Stimulated activated naive B cell treated with anti-CD40 and anti-IgM and Interleukin-4, amounts not matched to agents 10 μg/mL and 1 μg/mL and 100 μg/mL, for 72 hours (primary cell): ENCODE measurements around the gene GTF3A.

ENCODE experiments used
- ATAC-seq, 2 donors: fragments of 150-1000 bp; cut with Tn5 transposase; replicated peaks; 2 replicates each; pipeline ENCODE4 v1.10.0; 2021; ENCODE audit warnings: moderate library complexity in 1 of 2
- DNase-seq: peaks from one replicate; pipeline ENCODE4 v3.0.0; 2021
- H3K27ac Mint-ChIP-seq: one replicate; pipeline ENCODE4 v1.8.0; 2022; ENCODE audit warnings: mild to moderate bottlenecking, mixed read lengths
- H3K27me3 Mint-ChIP-seq, 2 donors: one replicate each; pipeline ENCODE4 v1.8.0; 2022; ENCODE audit warnings: mixed read lengths in 2 of 2
- H3K36me3 Mint-ChIP-seq, 2 donors: one replicate each; pipeline ENCODE4 v1.8.0; 2022; ENCODE audit warnings: mixed read lengths in 2 of 2, mild to moderate bottlenecking in 1 of 2
- H3K4me1 Mint-ChIP-seq, 2 donors: one replicate each; pipeline ENCODE4 v1.8.0; 2022; ENCODE audit warnings: mixed read lengths in 2 of 2, mild to moderate bottlenecking in 1 of 2
- H3K4me3 Mint-ChIP-seq, 2 donors: one replicate each; pipeline ENCODE4 v1.8.0; 2022; ENCODE audit warnings: mild to moderate bottlenecking in 2 of 2, mixed read lengths in 2 of 2, moderate library complexity in 1 of 2
- H3K9me3 Mint-ChIP-seq, 2 donors: one replicate each; pipeline ENCODE4 v1.8.0; 2022; ENCODE audit warnings: mixed read lengths in 2 of 2, mild to moderate bottlenecking in 1 of 2

The GTF3A gene

DNA sequence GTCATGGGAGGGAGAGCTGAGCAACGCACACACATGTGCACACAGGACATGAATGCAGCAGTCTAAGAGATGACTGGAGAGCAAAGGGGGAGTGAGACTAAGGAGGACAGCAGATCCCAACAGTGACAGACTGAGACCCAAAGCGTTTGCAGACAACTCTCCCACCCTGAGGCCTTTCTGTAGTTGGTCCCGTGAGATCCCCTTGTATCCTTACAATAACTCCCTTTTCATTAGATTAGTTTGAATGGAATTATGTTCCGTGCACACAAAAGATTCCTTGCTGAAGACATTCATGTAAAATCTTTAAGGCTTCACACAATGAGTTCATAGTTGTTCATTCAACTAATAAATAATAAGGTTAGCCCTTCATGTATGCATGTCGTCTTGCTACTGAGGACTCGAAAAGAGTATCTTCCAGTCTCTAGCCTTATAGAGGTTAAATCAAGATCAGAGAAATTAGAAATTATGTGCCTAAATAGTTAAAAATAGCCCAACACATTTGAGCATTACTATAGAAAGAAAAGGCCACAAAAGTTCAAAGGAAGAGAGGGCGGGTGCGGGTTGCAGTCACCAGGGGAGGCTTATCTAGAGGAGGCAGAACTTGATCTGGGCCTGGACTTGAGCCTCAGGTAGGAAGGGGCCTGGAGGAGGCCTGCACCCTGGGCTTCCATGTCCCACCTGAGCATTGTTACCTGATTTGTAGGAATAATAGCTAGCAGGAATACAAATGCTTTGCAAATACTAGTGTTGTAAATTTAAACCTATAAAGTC is 3.1 kb upstream of the GTF3A start:
- peaks cover 0 to 2% of the 10 kb centered on the region in 2 donors for H3K9me3 Mint-ChIP-seq
- no peak for DNase-seq
- no peak overlapping the region for H3K27ac Mint-ChIP-seq
- no peaks in the 10 kb centered on the region for H3K27me3 Mint-ChIP-seq
- H3K4me1 Mint-ChIP-seq = peaks cover 11 to 14% of the 10 kb centered on the region in 2 donors
- no peak for ATAC-seq
- H3K4me3 Mint-ChIP-seq = no peak overlapping the region
- H3K36me3 Mint-ChIP-seq = peaks cover 2 to 10% of the 10 kb centered on the region in 2 donors

- peaks cover 14 to 28% of the 10 kb centered on the region in 2 donors for H3K36me3 Mint-ChIP-seq
- H3K9me3 Mint-ChIP-seq = peaks cover 0 to 2% of the 10 kb centered on the region in 2 donors
Measured at GRCh38 chr13:27423333-27423732, 1.1 kb upstream of the GTF3A start.

GRCh38 chr13:27425158-27425917 is 919 bp downstream of the GTF3A start:
- peak overlapping the region; percentile 90 for H3K27ac Mint-ChIP-seq
- peaks cover 17 to 33% of the 10 kb centered on the region in 2 donors for H3K36me3 Mint-ChIP-seq
- ATAC-seq (peak; percentile 3 to 4), DNase-seq (no peak)
- H3K4me1 Mint-ChIP-seq = peaks cover 27 to 36% of the 10 kb centered on the region in 2 donors
- H3K9me3 Mint-ChIP-seq = no peaks in the 10 kb centered on the region
- no peaks in the 10 kb centered on the region for H3K27me3 Mint-ChIP-seq
- H3K4me3 Mint-ChIP-seq = peak overlapping the region; percentile 82 to 89

More at GRCh38 chr13:27423333-27423732, 1.1 kb upstream of the GTF3A start:
- DNase-seq (no peak), ATAC-seq (no peak)
- no peaks in the 10 kb centered on the region for H3K27me3 Mint-ChIP-seq
- H3K4me3 Mint-ChIP-seq = peak overlapping the region; percentile 14 to 50
- peak overlapping the region; percentile 22 for H3K27ac Mint-ChIP-seq
- H3K4me1 Mint-ChIP-seq = peaks cover 26 to 34% of the 10 kb centered on the region in 2 donors

- ATAC-seq (peak; percentile 81 to 82), DNase-seq (peak; percentile 67)
- Mint-ChIP-seq H3K4me3 (peak overlapping the region; percentile 82 to 89), H3K9me3 (no peaks in the 10 kb centered on the region), H3K27me3 (no peaks in the 10 kb centered on the region), H3K27ac (peak overlapping the region; percentile 90), H3K4me1 (peaks cover 27 to 40% of the 10 kb centered on the region in 2 donors), H3K36me3 (peaks cover 24 to 40% of the 10 kb centered on the region in 2 donors)
Measured at GRCh38 chr13:27425918-27426630, 1.7 kb downstream of the GTF3A start.

DNA sequence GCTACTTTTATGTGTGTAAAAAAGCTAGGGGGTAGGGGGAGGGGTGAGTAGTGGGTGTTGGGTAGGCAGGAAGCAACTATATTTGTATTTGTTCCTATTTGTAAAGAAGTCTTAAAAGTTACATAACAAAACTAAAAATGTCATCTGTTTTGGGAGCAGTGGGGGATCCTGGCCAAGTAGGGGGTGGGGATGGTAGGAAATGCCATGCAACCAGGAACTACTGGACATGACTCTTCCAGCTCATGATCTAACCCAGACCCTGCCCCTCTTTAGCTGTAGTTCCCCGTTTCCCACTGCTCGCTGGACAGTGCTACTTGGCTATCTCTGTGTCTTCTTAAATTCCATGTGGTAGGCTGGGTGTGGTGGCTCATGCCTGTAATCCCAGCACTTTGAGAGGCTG is 3.2 kb downstream of the GTF3A start:
- Mint-ChIP-seq H3K27me3 (no peaks in the 10 kb centered on the region), H3K4me3 (no peak overlapping the region), H3K4me1 (peaks cover 28 to 41% of the 10 kb centered on the region in 2 donors), H3K9me3 (no peaks in the 10 kb centered on the region), H3K36me3 (peaks cover 31 to 52% of the 10 kb centered on the region in 2 donors), H3K27ac (peak overlapping the region; percentile 31)
- ATAC-seq (no peak), DNase-seq (no peak)

- DNase-seq (no peak), ATAC-seq (no peak)
- H3K4me3 Mint-ChIP-seq = no peak overlapping the region
- peak overlapping the region; percentile 90 for H3K27ac Mint-ChIP-seq
- H3K27me3 Mint-ChIP-seq = no peaks in the 10 kb centered on the region
- no peaks in the 10 kb centered on the region for H3K9me3 Mint-ChIP-seq
- peaks cover 31 to 55% of the 10 kb centered on the region in 2 donors for H3K36me3 Mint-ChIP-seq
- H3K4me1 Mint-ChIP-seq = peaks cover 28 to 41% of the 10 kb centered on the region in 2 donors
Measured at GRCh38 chr13:27428160-27428559, 3.7 kb downstream of the GTF3A start.

GRCh38 chr13:27432180-27432579 is 7.8 kb downstream of the GTF3A start:
- no peaks in the 10 kb centered on the region for H3K27me3 Mint-ChIP-seq
- no peak overlapping the region for H3K27ac Mint-ChIP-seq
- DNase-seq (no peak), ATAC-seq (no peak)
- peaks cover 30 to 53% of the 10 kb centered on the region in 2 donors for H3K36me3 Mint-ChIP-seq
- peaks cover 13 to 29% of the 10 kb centered on the region in 2 donors for H3K4me1 Mint-ChIP-seq
- H3K9me3 Mint-ChIP-seq = peaks cover 0 to 4% of the 10 kb centered on the region in 2 donors
- H3K4me3 Mint-ChIP-seq = no peak overlapping the region

GRCh38 chr13:27432611-27433210 is 8.3 kb downstream of the GTF3A start:
- ATAC-seq = no peak
- Mint-ChIP-seq H3K36me3 (peaks cover 34 to 55% of the 10 kb centered on the region in 2 donors), H3K4me3 (no peak overlapping the region)

DNA sequence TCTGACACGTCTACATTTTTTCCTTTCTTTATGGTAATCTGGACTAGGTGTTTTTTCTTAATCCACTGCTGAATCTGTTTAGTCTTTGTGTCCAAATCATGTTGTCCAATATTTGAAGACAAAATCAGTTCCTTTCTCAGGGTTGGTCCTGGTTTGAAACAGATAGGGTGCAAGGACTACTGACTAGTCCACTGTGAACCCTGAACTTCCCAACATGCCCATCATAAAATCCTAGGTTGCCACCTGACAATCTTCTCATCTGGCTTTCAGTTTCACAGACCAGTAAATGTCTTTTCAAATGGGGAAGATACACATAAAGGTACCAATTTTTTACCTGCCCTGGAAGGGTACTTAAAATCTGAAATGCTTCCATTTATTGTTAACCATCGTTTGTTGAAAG is 12.7 kb downstream of the GTF3A start:
- H3K4me3 Mint-ChIP-seq = no peak overlapping the region
- H3K27ac Mint-ChIP-seq = peak overlapping the region; percentile 65
- DNase-seq = no peak
- no peaks in the 10 kb centered on the region for H3K27me3 Mint-ChIP-seq
- H3K4me1 Mint-ChIP-seq = peaks cover 16 to 40% of the 10 kb centered on the region in 2 donors
- ATAC-seq = no peak
- H3K36me3 Mint-ChIP-seq = peaks cover 36 to 47% of the 10 kb centered on the region in 2 donors
- peaks cover 0 to 4% of the 10 kb centered on the region in 2 donors for H3K9me3 Mint-ChIP-seq

More at GRCh38 chr13:27432611-27433210, 8.3 kb downstream of the GTF3A start:
- no peaks in the 10 kb centered on the region for H3K27me3 Mint-ChIP-seq
- peaks cover 16 to 26% of the 10 kb centered on the region in 2 donors for H3K4me1 Mint-ChIP-seq
- H3K27ac Mint-ChIP-seq = no peak overlapping the region
- H3K9me3 Mint-ChIP-seq = peaks cover 0 to 4% of the 10 kb centered on the region in 2 donors
- DNase-seq = no peak

DNA sequence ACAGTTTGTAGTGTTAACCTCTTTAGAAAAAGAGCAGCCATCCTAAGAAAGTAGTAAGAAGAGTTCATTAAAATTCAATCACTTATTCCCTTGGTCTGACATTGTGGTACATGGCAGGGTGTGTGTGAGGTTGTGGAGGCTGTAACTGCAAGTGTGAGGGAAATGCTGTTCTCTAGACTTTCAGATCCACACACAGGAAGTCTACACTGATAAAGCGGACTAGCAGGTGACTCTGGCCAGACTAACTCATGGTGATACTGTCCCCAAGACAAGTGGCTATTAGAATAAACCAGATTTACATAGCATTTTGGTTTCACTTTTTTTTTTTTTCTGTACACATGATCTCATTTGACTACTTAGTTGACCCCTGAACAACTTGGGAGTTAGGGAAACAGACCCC is 16.0 kb downstream of the GTF3A start:
- H3K36me3 Mint-ChIP-seq = peaks cover 41 to 42% of the 10 kb centered on the region in 2 donors
- peaks cover 22 to 43% of the 10 kb centered on the region in 2 donors for H3K4me1 Mint-ChIP-seq
- peaks cover 0 to 4% of the 10 kb centered on the region in 2 donors for H3K9me3 Mint-ChIP-seq
- DNase-seq (no peak), ATAC-seq (peak in 1 of 2 donors; percentile 41)
- H3K27ac Mint-ChIP-seq = no peak overlapping the region
- H3K4me3 Mint-ChIP-seq = no peak overlapping the region
- H3K27me3 Mint-ChIP-seq = no peaks in the 10 kb centered on the region

- H3K9me3 Mint-ChIP-seq = no peaks in the 10 kb centered on the region
- H3K27ac Mint-ChIP-seq = peak overlapping the region; percentile 62
- DNase-seq (no peak), ATAC-seq (peak; percentile 26 to 41)
- peaks cover 36 to 41% of the 10 kb centered on the region in 2 donors for H3K36me3 Mint-ChIP-seq
- peaks cover 25 to 55% of the 10 kb centered on the region in 2 donors for H3K4me1 Mint-ChIP-seq
- H3K4me3 Mint-ChIP-seq = peak overlapping the region; percentile 62 to 64
- H3K27me3 Mint-ChIP-seq = no peaks in the 10 kb centered on the region
Measured at GRCh38 chr13:27442071-27442647, 17.7 kb downstream of the GTF3A start.

- Mint-ChIP-seq H3K9me3 (no peaks in the 10 kb centered on the region), H3K36me3 (peaks cover 30 to 37% of the 10 kb centered on the region in 2 donors), H3K27me3 (no peaks in the 10 kb centered on the region), H3K4me3 (peak overlapping the region; percentile 62 to 64), H3K4me1 (peaks cover 26 to 58% of the 10 kb centered on the region in 2 donors), H3K27ac (peak overlapping the region; percentile 62)
- DNase-seq (no peak), ATAC-seq (no peak)
Measured at GRCh38 chr13:27442797-27443196, 18.4 kb downstream of the GTF3A start.

- peak; percentile 18 to 31 for ATAC-seq
- H3K27ac Mint-ChIP-seq = peak overlapping the region; percentile 95
- H3K4me3 Mint-ChIP-seq = peak overlapping the region; percentile 74 to 77
- H3K9me3 Mint-ChIP-seq = no peaks in the 10 kb centered on the region
- no peaks in the 10 kb centered on the region for H3K27me3 Mint-ChIP-seq
- no peak for DNase-seq
- peaks cover 23 to 24% of the 10 kb centered on the region in 2 donors for H3K36me3 Mint-ChIP-seq
- H3K4me1 Mint-ChIP-seq = peaks cover 38 to 58% of the 10 kb centered on the region in 2 donors
Measured at GRCh38 chr13:27446986-27447583, 22.7 kb downstream of the GTF3A start.
